Thyroid gland (tissue), 4 donors: Measurements from ENCODE around the gene TTC39A. TPM values are rescaled to one million over a fixed set of nuclear protein-coding genes. Genes with fewer than 3 reads are reported as not detected.

ENCODE experiments used
- DNase-seq, 2 donors: peaks; one replicate each; pipeline ENCODE4 v3.0.0-alpha.2; 2019
- H3K27ac ChIP-seq, 3 donors: fragments of 200-600 bp; sonication (generic); 1 replicate in 2 of 3; 2 replicates in 1 of 3; pipeline ENCODE4 v1.5.1; 2016 to 2019; ENCODE audit warnings: mild to moderate bottlenecking in 1 of 3, moderate library complexity in 1 of 3
- H3K27me3 ChIP-seq: fragments of 200-600 bp; sonication (generic); one replicate; pipeline ENCODE4 v1.5.1; 2019
- H3K36me3 ChIP-seq, 2 donors: fragments of 200-600 bp; sonication (generic); one replicate each; pipeline ENCODE4 v1.5.1; 2016 to 2019
- H3K4me1 ChIP-seq, 2 donors: fragments of 200-600 bp; sonication (generic); one replicate each; pipeline ENCODE4 v1.5.1; 2017 to 2019
- H3K4me3 ChIP-seq, 3 donors: fragments of 200-600 bp; sonication (generic); replicated peaks in 1 of 3; 1 replicate in 2 of 3; 2 replicates in 1 of 3; pipeline ENCODE4 v1.5.1; 2016; ENCODE audit warnings: mild to moderate bottlenecking in 1 of 3
- H3K9me3 ChIP-seq: fragments of 200-600 bp; sonication (generic); one replicate; pipeline ENCODE4 v1.5.1; 2017
- CTCF ChIP-seq, 6 experiments: fragments of 200-600 bp in 3 of 6; fragments of 450-650 bp in 3 of 6; sonication (generic) in 3 of 6; IDR thresholded peaks; one replicate each; pipeline ENCODE4 v1.5.1; 2016 to 2019; ENCODE audit warnings: antibody characterized with exemption in 6 of 6, mild to moderate bottlenecking in 2 of 6, inconsistent platforms in 1 of 6, moderate library complexity in 1 of 6
- POLR2A ChIP-seq, 2 donors: fragments of 450-650 bp; IDR thresholded peaks; one replicate each; pipeline ENCODE4 v1.6.1; 2017; ENCODE audit warnings: antibody characterized with exemption in 2 of 2, mild to moderate bottlenecking in 2 of 2, moderate library complexity in 1 of 2
- WGBS, 2 donors: methylation state at CpG; one replicate each; pipeline ENCODE4 v1.1.5; 2017; 5-methylcytosine and 5-hydroxymethylcytosine counted together
- intact Hi-C: fragments of 100-400 bp; cut with DNase I; formaldehyde crosslinking; loops from one replicate; pipeline ENCODE4 v1.15.1; 2023
- total RNA-seq, 4 donors: library from RNA; depleted of rRNA; stranded (reverse); fragments of >200 nt; gene quantifications; one replicate each; pipeline ENCODE4 v1.2.3, GENCODE V29; 2016

Gene TTC39A
- total RNA-seq, 4 donors from 2014 or later = 13.6 to 56.0 (median 33.5) TPM

- Histone ChIP-seq H3K4me1 (peaks cover 4 to 18% of the 10 kb centered on the region in 2 donors), H3K9me3 (no peaks in the 10 kb centered on the region), H3K27ac (peak overlapping the region; percentile 4 to 42 (median 7)), H3K4me3 (no peak overlapping the region), H3K27me3 (no peaks in the 10 kb centered on the region), H3K36me3 (no peaks in the 10 kb centered on the region)
- peak; percentile 29 to 54 for DNase-seq
- TF ChIP-seq CTCF (IDR thresholded peaks at IDR 0.05) (no peak), POLR2A (IDR thresholded peaks at IDR 0.05) (no peak)
- intact Hi-C loops = no loop called here
- 45 to 50% methylated on average over 7 of the region's 7 CpGs for WGBS, 2 donors
These were observed 54.1 kb downstream of the TTC39A start for GRCh38 chr1:51276286-51276685.

- Histone ChIP-seq H3K4me1 (peaks cover 0 to 7% of the 10 kb centered on the region in 2 donors), H3K36me3 (peaks cover 0 to 8% of the 10 kb centered on the region in 2 donors), H3K4me3 (no peak overlapping the region), H3K27me3 (no peaks in the 10 kb centered on the region), H3K27ac (no peak overlapping the region), H3K9me3 (no peaks in the 10 kb centered on the region)
- intact Hi-C loops = no loop called here
- 90 to 92% methylated on average over 6 of the region's 6 CpGs for WGBS, 2 donors
- DNase-seq = no peak
- no peak for TF ChIP-seq CTCF (IDR thresholded peaks at IDR 0.05)
- no peak for TF ChIP-seq POLR2A (IDR thresholded peaks at IDR 0.05)
These were observed 55.7 kb downstream of the TTC39A start for GRCh38 chr1:51274676-51275075.

GRCh38 chr1:51272916-51273315, 57.4 kb downstream of the TTC39A start:
- Histone ChIP-seq H3K4me3 (no peak overlapping the region), H3K27me3 (no peaks in the 10 kb centered on the region), H3K4me1 (peaks cover 0 to 13% of the 10 kb centered on the region in 2 donors), H3K9me3 (no peaks in the 10 kb centered on the region), H3K27ac (no peak overlapping the region), H3K36me3 (peaks cover 0 to 8% of the 10 kb centered on the region in 2 donors)
- no peak for DNase-seq
- intact Hi-C loops = no loop called here
- TF ChIP-seq CTCF (IDR thresholded peaks at IDR 0.05) (no peak), POLR2A (IDR thresholded peaks at IDR 0.05) (no peak)

GRCh38 chr1:51270751-51271150, 59.6 kb downstream of the TTC39A start:
- Histone ChIP-seq H3K9me3 (no peaks in the 10 kb centered on the region), H3K4me1 (peaks cover 0 to 20% of the 10 kb centered on the region in 2 donors), H3K27me3 (no peaks in the 10 kb centered on the region), H3K4me3 (no peak overlapping the region), H3K36me3 (peaks cover 0 to 8% of the 10 kb centered on the region in 2 donors), H3K27ac (no peak overlapping the region)
- intact Hi-C loops = no loop called here
- no peak for TF ChIP-seq CTCF (IDR thresholded peaks at IDR 0.05)
- no peak for TF ChIP-seq POLR2A (IDR thresholded peaks at IDR 0.05)
- DNase-seq = no peak

- WGBS, 2 donors = 33 to 36% methylated on average over 2 of the region's 2 CpGs
- Histone ChIP-seq H3K36me3 (peaks cover 0 to 8% of the 10 kb centered on the region in 2 donors), H3K4me3 (no peak overlapping the region), H3K27me3 (no peaks in the 10 kb centered on the region), H3K4me1 (peaks cover 10 to 33% of the 10 kb centered on the region in 2 donors), H3K9me3 (no peaks in the 10 kb centered on the region), H3K27ac (no peak overlapping the region)
- intact Hi-C loops = no loop called here
- peak in 1 of 2 donors; percentile 21 for DNase-seq
- TF ChIP-seq POLR2A (IDR thresholded peaks at IDR 0.05) = no peak
- TF ChIP-seq CTCF (IDR thresholded peaks at IDR 0.05) = no peak
These were observed 61.7 kb downstream of the TTC39A start for GRCh38 chr1:51268634-51269033.
